ENCODE measurements around the gene FCHSD2.
"Not testable (repeated sequence)": the region's sequence is repeated elsewhere in the genome, so short reads cannot be mapped to it uniquely, and the experiment has no call there.

Gene FCHSD2

GRCh38 chr11:72844356-72844755 lies 297.8 kb downstream of the FCHSD2 start:
- DNase-seq (ENCODE audit: low read depth in 2 of 2, low spot score in 1 of 2), result no peak

GRCh38 chr11:72842653-72843330 lies 299.3 kb downstream of the FCHSD2 start:
- no peak for DNase-seq (ENCODE audit: low read depth in 2 of 2, low spot score in 1 of 2)

- no peak for DNase-seq (ENCODE audit: low read depth in 2 of 2, low spot score in 1 of 2)
Measured at GRCh38 chr11:72842126-72842525, 300.0 kb downstream of the FCHSD2 start.

GRCh38 chr11:72841397-72841796 lies 300.7 kb downstream of the FCHSD2 start:
- no peak for DNase-seq (ENCODE audit: low read depth in 2 of 2, low spot score in 1 of 2)

- DNase-seq (ENCODE audit: low read depth in 2 of 2, low spot score in 1 of 2), result no peak
Measured at GRCh38 chr11:72840780-72841179, 301.3 kb downstream of the FCHSD2 start.

- no peak for DNase-seq (ENCODE audit: low read depth in 2 of 2, low spot score in 1 of 2)
Measured at GRCh38 chr11:72838691-72839305, 303.3 kb downstream of the FCHSD2 start.

GRCh38 chr11:72836111-72836510 lies 306.0 kb downstream of the FCHSD2 start:
- no peak for DNase-seq (ENCODE audit: low read depth in 2 of 2, low spot score in 1 of 2)

GRCh38 chr11:72834905-72835304 lies 307.2 kb downstream of the FCHSD2 start:
- DNase-seq (ENCODE audit: low read depth in 2 of 2, low spot score in 1 of 2), result no peak

- no peak for DNase-seq (ENCODE audit: low read depth in 2 of 2, low spot score in 1 of 2)
Measured at GRCh38 chr11:72833811-72834493, 308.2 kb downstream of the FCHSD2 start.

GRCh38 chr11:72833083-72833733 lies 308.9 kb downstream of the FCHSD2 start:
- DNase-seq (ENCODE audit: low read depth in 2 of 2, low spot score in 1 of 2), result no peak

GRCh38 chr11:72832301-72833082 lies 309.6 kb downstream of the FCHSD2 start:
- no peak for DNase-seq (ENCODE audit: low read depth in 2 of 2, low spot score in 1 of 2)

GRCh38 chr11:72831521-72832300 lies 310.4 kb downstream of the FCHSD2 start:
- peak in 1 of 2 donors; percentile 25 for DNase-seq (ENCODE audit: low read depth in 2 of 2, low spot score in 1 of 2)

GRCh38 chr11:72829884-72830533 lies 312.1 kb downstream of the FCHSD2 start:
- no peak for DNase-seq (ENCODE audit: low read depth in 2 of 2, low spot score in 1 of 2)

GRCh38 chr11:72829178-72829577 lies 312.9 kb downstream of the FCHSD2 start:
- DNase-seq (ENCODE audit: low read depth in 2 of 2, low spot score in 1 of 2), result no peak

GRCh38 chr11:72828692-72829101 lies 313.4 kb downstream of the FCHSD2 start:
- DNase-seq (ENCODE audit: low read depth in 2 of 2, low spot score in 1 of 2), result no peak

- no peak for DNase-seq (ENCODE audit: low read depth in 2 of 2, low spot score in 1 of 2)
Measured at GRCh38 chr11:72828081-72828567, 314.0 kb downstream of the FCHSD2 start.

GRCh38 chr11:72827656-72828055 lies 314.5 kb downstream of the FCHSD2 start:
- DNase-seq (ENCODE audit: low read depth in 2 of 2, low spot score in 1 of 2), result not testable (repeated sequence)

- DNase-seq (ENCODE audit: low read depth in 2 of 2, low spot score in 1 of 2), result no peak
Measured at GRCh38 chr11:72826942-72827480, 315.1 kb downstream of the FCHSD2 start.

- DNase-seq (ENCODE audit: low read depth in 2 of 2, low spot score in 1 of 2), result no peak
Measured at GRCh38 chr11:72826191-72826941, 315.8 kb downstream of the FCHSD2 start.

Data from stimulated activated CD8-positive, alpha-beta memory T cell treated with anti-CD3 and anti-CD28 coated beads, Interleukin-4, amount 100 ng/mL, for 1 hour (primary cell).